ENCODE results near the gene MBD3L4. TPM values are rescaled to one million over a fixed set of nuclear protein-coding genes. Genes with fewer than 3 reads are reported as not detected.

Gene MBD3L4
- not detected in 5 replicates for total RNA-seq (2022; extraction: Qiagen RNA extraction; ENCODE audit: low read depth)

GRCh38 chr19:7040079-7040478 lies at the start of gene MBD3L4:
Gene MBD3L4 (minus strand): TSS chr19:7040179. CDS start chr19:7040144, 35 bp downstream.

DNA sequence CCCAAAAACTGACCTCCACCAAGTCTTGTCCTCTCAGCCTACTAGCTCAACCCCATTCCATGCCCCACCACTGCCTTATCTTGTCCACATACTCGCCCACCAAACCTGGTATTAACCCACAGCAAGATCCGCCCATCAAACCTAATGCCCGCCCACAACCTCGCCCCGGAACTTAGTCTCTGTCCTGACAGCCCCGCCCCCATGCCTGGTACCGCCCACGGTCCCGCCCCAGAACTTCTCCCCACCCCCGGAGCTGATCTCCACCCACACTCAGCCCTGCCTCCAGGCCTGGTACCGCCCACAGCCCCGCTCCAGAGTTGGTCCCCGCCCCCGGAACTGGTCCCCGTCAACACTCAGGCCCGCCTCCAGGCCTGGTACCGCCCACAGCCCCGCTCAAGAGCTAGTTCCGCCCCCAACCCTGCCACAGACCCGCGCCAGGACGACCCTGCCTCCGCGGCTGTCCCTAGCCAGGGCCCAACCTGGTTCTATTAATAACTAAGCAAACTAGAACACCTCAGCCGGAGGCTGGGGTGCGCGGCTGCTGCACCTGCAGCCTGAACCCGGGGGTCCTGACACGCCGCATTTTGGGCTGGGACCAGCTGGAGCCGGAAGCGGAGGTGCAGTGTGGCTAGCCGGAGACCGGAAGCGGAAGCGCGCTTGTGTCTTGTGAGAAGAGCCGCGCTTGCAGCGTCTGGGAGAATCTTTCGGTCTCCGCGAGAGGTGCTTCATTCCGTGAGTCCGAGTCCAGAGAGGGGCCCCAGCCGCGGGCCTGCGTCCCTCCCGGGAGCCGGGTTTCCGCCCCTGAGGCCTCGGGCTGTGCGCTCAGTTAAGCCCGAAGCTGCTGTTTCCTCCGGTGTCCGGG lies 29.3 kb upstream of the MBD3L4 start, which contains the start of gene ZNF557:
TSS of gene ZNF557 (plus strand) at position 662 of the 862 bp plus-strand sequence. CDS start 5,372 bp downstream, outside the sequence.

DNA sequence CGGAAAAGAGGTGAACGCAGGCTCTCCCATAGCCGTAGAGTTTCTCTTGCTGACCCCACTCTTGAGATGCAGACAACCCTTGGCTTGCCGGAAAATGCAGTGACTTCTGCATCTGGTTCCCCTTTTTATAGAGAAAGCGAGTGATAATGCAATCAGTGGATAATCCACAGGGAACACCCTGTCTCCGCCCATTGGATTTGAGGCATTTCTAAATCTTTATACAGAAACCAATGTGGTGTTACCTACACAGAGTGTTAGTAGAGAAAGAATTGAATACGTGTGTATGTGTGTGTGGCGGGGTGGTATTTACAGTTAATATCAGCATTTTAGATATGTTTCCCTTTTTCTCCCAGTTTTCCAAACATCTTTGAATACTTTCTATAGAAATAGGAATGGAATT lies 18.6 kb upstream of the MBD3L4 start, which contains the start of gene MBD3L3:
TSS of gene MBD3L3 (minus strand) at position 101 of the 400 bp plus-strand sequence. CDS start at position 30, 71 bp downstream.

GRCh38 chr19:7049021-7049420 lies 9.0 kb upstream of the MBD3L4 start, which contains the start of gene MBD3L2:
Gene MBD3L2 (plus strand): TSS chr19:7049321. CDS start chr19:7049374, 53 bp downstream.

GRCh38 chr19:7030278-7030677 lies 9.7 kb downstream of the MBD3L4 start, which contains the start of gene MBD3L5:
Gene MBD3L5 (plus strand): TSS chr19:7030578. CDS start chr19:7030612, 34 bp downstream.

DNA sequence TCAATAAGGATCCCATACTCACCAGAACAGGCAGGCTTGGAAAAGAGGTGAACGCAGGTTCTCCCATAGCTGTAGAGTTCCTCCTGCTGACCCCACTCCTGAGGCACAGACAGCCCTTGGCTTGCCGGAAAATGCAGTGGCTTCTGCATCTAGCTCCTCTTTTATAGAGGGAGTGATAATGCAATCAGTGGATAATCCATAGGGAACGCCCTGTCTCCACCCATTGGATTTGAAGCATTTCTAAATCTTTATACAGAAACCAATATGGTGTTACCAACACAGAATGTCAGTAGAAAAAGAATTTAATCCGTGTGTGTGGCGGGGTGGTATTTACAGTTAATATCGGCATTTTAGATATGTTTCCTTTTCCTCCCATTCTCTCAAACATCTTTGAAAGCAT lies 18.6 kb downstream of the MBD3L4 start, which contains the start of gene MBD3L2B:
TSS of gene MBD3L2B (minus strand) at position 101 of the 400 bp plus-strand sequence. CDS start at position 67, 34 bp downstream.

Other genes starting within 250 kb of the MBD3L4 start
- 4.3 to 6.9 TPM (median 5.2 TPM) in 5 replicates for gene ADGRE1, start 152.6 kb downstream of the MBD3L4 start, total RNA-seq (2022; extraction: Qiagen RNA extraction; ENCODE audit: low read depth)
- 0.14 TPM in 1 of 5 replicates, not detected in the others for gene MBD3L2B, start 18.7 kb downstream of the MBD3L4 start, total RNA-seq (2022; extraction: Qiagen RNA extraction; ENCODE audit: low read depth)
- not detected in 5 replicates for gene MBD3L5, start 9.6 kb downstream of the MBD3L4 start, total RNA-seq (2022; extraction: Qiagen RNA extraction; ENCODE audit: low read depth)
- gene MBD3L2, start 9.1 kb upstream of the MBD3L4 start, total RNA-seq (2022; extraction: Qiagen RNA extraction; ENCODE audit: low read depth) = not detected in 5 replicates
- not detected in 5 replicates for gene MBD3L3, start 18.5 kb upstream of the MBD3L4 start, total RNA-seq (2022; extraction: Qiagen RNA extraction; ENCODE audit: low read depth)
- 2.5 to 2.9 TPM (median 2.7 TPM) in 5 replicates for gene ZNF557, start 29.5 kb upstream of the MBD3L4 start, total RNA-seq (2022; extraction: Qiagen RNA extraction; ENCODE audit: low read depth)